Mesodermal cell (in vitro differentiated cells): Measurements from ENCODE around the gene CCDC28A. TPM values are rescaled to one million over a fixed set of nuclear protein-coding genes. Genes with fewer than 3 reads are reported as not detected.
A peak's percentile ranks its signal among the peaks of the same experiment; 100 is the strongest.
"Not testable (repeated sequence)": the region's sequence is repeated elsewhere in the genome, so short reads cannot be mapped to it uniquely, and the experiment has no call there.

Source experiments
- H3K27ac ChIP-seq: 2 replicates; pipeline ENCODE4 v1.7.0; 2013; ENCODE audit warnings: mild to moderate bottlenecking, low read depth, low read length, moderate library complexity; ENCODE audit not compliant: severe bottlenecking
- H3K36me3 ChIP-seq: 2 replicates; pipeline ENCODE4 v1.7.1; 2013; ENCODE audit warnings: mild to moderate bottlenecking, low read length, moderate library complexity; ENCODE audit not compliant: control insufficient read depth, insufficient read depth
- H3K4me1 ChIP-seq: one replicate; pipeline ENCODE4 v1.7.1; 2013; ENCODE audit warnings: mild to moderate bottlenecking, low read length; ENCODE audit not compliant: insufficient read depth, control insufficient read depth, poor library complexity, severe bottlenecking
- H3K4me3 ChIP-seq: 2 replicates; pipeline ENCODE4 v1.7.0; 2013; ENCODE audit warnings: low read length, control low read depth, mild to moderate bottlenecking; ENCODE audit not compliant: insufficient read depth, poor library complexity, severe bottlenecking; ENCODE audit errors: extremely low read depth
- H3K9me3 ChIP-seq: 2 replicates; pipeline ENCODE4 v1.7.1; 2013; ENCODE audit warnings: mild to moderate bottlenecking, low read length, moderate library complexity; ENCODE audit not compliant: control insufficient read depth
- WGBS, 2 experiments: methylation state at CpG; one replicate each; pipeline ENCODE4 v1.1.5; 2013; ENCODE audit warnings: missing lambda C conversion rate in 2 of 2; ENCODE audit not compliant: insufficient coverage in 2 of 2; 5-methylcytosine and 5-hydroxymethylcytosine counted together
- polyA plus RNA-seq, 2 experiments: library from polyadenylated mRNA; stranded (reverse); fragments of 50-300 nt; gene quantifications; one replicate each; pipeline ENCODE4 v1.2.3, GENCODE V29; 2013

CCDC28A gene
- 26.5 TPM for polyA plus RNA-seq (2013, experiment 1 of 2)
- 26.6 TPM for polyA plus RNA-seq (2013, experiment 2 of 2)

GRCh38 chr6:138773177-138774091 is at the start of gene CCDC28A:
Gene CCDC28A, plus strand, starts transcription at chr6:138773769. Its CDS starts 2,352 bp downstream, at chr6:138776121.
- Histone ChIP-seq H3K9me3 (no peaks in the 10 kb centered on the region), H3K4me3 (peak within 1 kb of the TSS; percentile 71), H3K4me1 (peaks cover 5% of the 10 kb centered on the region), H3K27ac (peak within 1 kb of the TSS; percentile 86), H3K36me3 (no peaks in the 10 kb centered on the region)
- WGBS, 2 experiments: 1% methylated on average over 25 to 33 of the region's 47 CpGs

DNA sequence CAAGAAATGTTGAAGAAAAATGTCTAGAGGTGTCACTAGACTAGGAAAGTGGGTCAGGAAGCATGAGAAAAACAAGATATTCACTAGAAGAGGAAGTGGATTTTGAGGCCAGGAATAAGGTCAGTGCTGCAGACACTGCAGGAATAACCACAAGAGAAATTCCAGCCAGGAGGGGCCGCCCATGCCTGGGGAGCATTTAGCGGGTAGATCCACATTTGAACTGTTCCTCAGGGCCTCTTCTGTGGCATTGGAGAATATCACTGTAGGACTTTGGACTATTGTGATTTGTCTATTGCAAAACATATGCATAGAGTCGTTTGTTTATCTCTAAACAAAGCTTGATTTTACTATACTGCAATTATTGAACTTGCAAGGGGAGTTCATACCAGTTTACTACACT is 49.6 kb upstream of the CCDC28A start:
- Histone ChIP-seq H3K27ac (peak overlapping the region; percentile 87), H3K4me1 (peaks cover 23% of the 10 kb centered on the region), H3K4me3 (no peak overlapping the region), H3K9me3 (no peaks in the 10 kb centered on the region), H3K36me3 (no peaks in the 10 kb centered on the region)
- 89 to 92% methylated on average over 2 of the region's 3 CpGs for WGBS, 2 experiments

GRCh38 chr6:138726066-138726756 is 47.4 kb upstream of the CCDC28A start:
- WGBS, 2 experiments: 93 to 95% methylated on average over 6 of the region's 7 CpGs
- Histone ChIP-seq H3K9me3 (no peaks in the 10 kb centered on the region), H3K4me1 (peaks cover 21% of the 10 kb centered on the region), H3K27ac (no peak overlapping the region), H3K4me3 (no peak overlapping the region), H3K36me3 (no peaks in the 10 kb centered on the region)

DNA sequence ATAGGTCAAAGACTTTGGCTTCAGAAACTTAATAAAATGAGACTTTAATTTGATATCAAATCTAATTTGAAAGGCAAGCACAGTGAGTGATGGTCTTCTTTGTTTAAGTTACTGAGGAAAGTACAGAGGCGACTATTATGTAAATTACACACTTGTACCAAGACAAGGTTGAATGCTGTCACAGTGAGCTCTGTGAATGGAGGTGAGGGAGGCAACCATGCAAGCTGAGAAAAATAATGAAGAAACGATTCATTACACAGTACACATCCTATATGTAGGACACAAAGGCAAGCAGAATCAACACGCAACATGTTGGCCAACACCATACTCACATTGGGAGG is 46.8 kb upstream of the CCDC28A start:
- H3K9me3 ChIP-seq: no peaks in the 10 kb centered on the region
- no peak overlapping the region for H3K4me3 ChIP-seq
- H3K4me1 ChIP-seq: peaks cover 21% of the 10 kb centered on the region
- no peak overlapping the region for H3K27ac ChIP-seq
- no peaks in the 10 kb centered on the region for H3K36me3 ChIP-seq
- WGBS, 2 experiments: no CpG with 5 or more reads among the region's 3 CpGs

GRCh38 chr6:138727182-138727581 is 46.4 kb upstream of the CCDC28A start:
- WGBS, 2 experiments: 89 to 92% methylated on average over 2 of the region's 3 CpGs

DNA sequence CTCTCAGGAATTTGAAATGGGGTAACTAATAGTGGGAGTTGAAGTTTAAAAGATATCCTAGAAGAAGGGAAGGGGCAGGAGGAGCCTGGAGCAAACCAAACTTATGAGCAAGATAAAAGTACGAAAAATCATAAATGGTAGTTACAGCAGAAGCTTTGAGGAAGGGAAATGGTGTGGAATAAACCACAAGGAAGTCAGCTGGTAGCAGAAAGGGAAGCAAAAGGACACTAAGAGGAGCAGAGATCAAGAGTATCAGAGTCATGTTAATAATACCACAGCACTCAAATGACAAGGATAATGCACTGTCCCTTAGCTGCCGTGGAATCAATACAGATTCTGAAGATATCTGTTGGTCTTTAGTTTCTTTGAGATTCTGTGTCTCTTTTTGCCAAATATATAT is 44.9 kb upstream of the CCDC28A start:
- H3K4me1 ChIP-seq: peaks cover 8% of the 10 kb centered on the region
- no peak overlapping the region for H3K4me3 ChIP-seq
- no peak overlapping the region for H3K27ac ChIP-seq
- H3K9me3 ChIP-seq: no peaks in the 10 kb centered on the region
- no peaks in the 10 kb centered on the region for H3K36me3 ChIP-seq
- 72 to 91% methylated on average over 1 of the region's 2 CpGs for WGBS, 2 experiments

More at GRCh38 chr6:138727182-138727581, 46.4 kb upstream of the CCDC28A start:
- Histone ChIP-seq H3K36me3 (no peaks in the 10 kb centered on the region), H3K4me3 (no peak overlapping the region), H3K9me3 (no peaks in the 10 kb centered on the region), H3K27ac (no peak overlapping the region), H3K4me1 (peaks cover 21% of the 10 kb centered on the region)

DNA sequence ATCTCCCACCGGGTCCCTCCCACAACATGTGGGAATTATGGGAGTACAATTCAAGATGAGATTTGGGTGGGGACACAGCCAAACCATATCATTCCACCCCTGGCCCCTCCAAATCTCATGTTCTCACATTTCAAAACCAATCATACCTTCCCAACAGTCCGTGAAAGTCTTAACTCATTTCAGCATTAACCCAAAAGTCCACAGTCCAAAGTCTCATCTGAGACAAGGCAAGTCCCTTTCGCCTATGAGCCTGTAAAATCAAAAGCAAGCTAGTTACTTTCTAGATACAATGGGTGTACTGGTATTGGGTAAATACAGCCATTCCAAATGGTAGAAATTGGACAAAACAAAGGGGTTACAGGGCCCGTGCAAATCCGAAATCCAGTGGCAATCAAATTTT is 43.5 kb upstream of the CCDC28A start:
- H3K36me3 ChIP-seq, H3K9me3 ChIP-seq, H3K27ac ChIP-seq, H3K4me3 ChIP-seq, H3K4me1 ChIP-seq: not testable (repeated sequence)
- WGBS, 2 experiments: 78 to 100% methylated on average over 1 to 3 of the region's 5 CpGs

GRCh38 chr6:138734585-138734984 is 39.0 kb upstream of the CCDC28A start:
- Histone ChIP-seq H3K36me3 (no peaks in the 10 kb centered on the region), H3K27ac (no peak overlapping the region)
- WGBS, 2 experiments: 100% methylated on average over 1 of the region's 1 CpG

DNA sequence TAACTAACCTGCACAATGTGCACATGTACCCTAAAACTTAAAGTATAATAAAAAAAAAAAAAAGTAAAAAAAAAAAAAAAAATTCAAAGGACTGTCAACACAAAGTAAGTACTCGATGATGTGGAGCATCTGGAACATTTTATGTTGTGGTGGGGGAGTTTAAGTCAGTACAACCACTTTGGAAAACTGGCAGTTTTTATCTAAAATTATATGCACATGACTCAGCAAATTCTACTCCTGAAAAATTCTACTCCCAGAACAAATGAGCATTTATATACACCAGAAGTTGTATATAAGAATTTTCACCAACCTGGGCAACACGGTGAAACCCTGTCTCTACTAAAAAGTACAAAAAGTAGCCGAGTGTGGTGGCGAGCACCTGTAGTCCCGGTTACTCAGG is 36.9 kb upstream of the CCDC28A start:
- no peak overlapping the region for H3K27ac ChIP-seq
- H3K4me3 ChIP-seq: no peak overlapping the region
- no peaks in the 10 kb centered on the region for H3K9me3 ChIP-seq
- WGBS, 2 experiments: 87 to 98% methylated on average over 4 of the region's 5 CpGs
- H3K4me1 ChIP-seq: no peaks in the 10 kb centered on the region
- H3K36me3 ChIP-seq: no peaks in the 10 kb centered on the region

More at GRCh38 chr6:138734585-138734984, 39.0 kb upstream of the CCDC28A start:
- H3K4me1 ChIP-seq: no peaks in the 10 kb centered on the region
- H3K4me3 ChIP-seq: no peak overlapping the region
- no peaks in the 10 kb centered on the region for H3K9me3 ChIP-seq

- no peaks in the 10 kb centered on the region for H3K9me3 ChIP-seq
- H3K36me3 ChIP-seq: no peaks in the 10 kb centered on the region
- H3K4me1 ChIP-seq: no peaks in the 10 kb centered on the region
- H3K27ac ChIP-seq: no peak overlapping the region
- H3K4me3 ChIP-seq: no peak overlapping the region
- 100% methylated on average over 1 of the region's 4 CpGs for WGBS, 2 experiments
These were observed 21.6 kb upstream of the CCDC28A start for GRCh38 chr6:138752017-138752416.
